Measurements from ENCODE around the gene M6PR. TPM values are rescaled to one million over a fixed set of nuclear protein-coding genes. Genes with fewer than 3 reads are reported as not detected.

The M6PR gene
- 140 to 171 TPM (median 145 TPM) in 5 replicates for total RNA-seq (2022; extraction: Qiagen RNA extraction)

GRCh38 chr12:8949342-8950220 lies at the start of gene M6PR:
Gene M6PR (minus strand): TSS chr12:8949645. CDS start chr12:8946404, 3,241 bp downstream.

GRCh38 chr12:8989413-8989812 lies 40.0 kb upstream of the M6PR start, which contains the start of gene KLRG1:
Gene KLRG1 (plus strand): TSS chr12:8989546. CDS start chr12:8989636, 90 bp downstream.

GRCh38 chr12:8914033-8914715 lies 35.3 kb downstream of the M6PR start, which contains the start of gene PHC1:
Gene PHC1 (plus strand): TSS chr12:8914509. CDS start chr12:8917678, 3,169 bp downstream.

Other genes starting within 250 kb of the M6PR start
- not detected in 5 replicates for gene A2ML1, start 127.0 kb downstream of the M6PR start, total RNA-seq (2022; extraction: Qiagen RNA extraction)
- 7.2 to 10.4 TPM (median 9.9 TPM) in 5 replicates for gene PHC1, start 35.1 kb downstream of the M6PR start, total RNA-seq (2022; extraction: Qiagen RNA extraction)
- 1.1 to 2.5 TPM (median 1.2 TPM) in 5 replicates for gene KLRG1, start 39.9 kb upstream of the M6PR start, total RNA-seq (2022; extraction: Qiagen RNA extraction)
- 0.13 to 0.29 TPM (median 0.14 TPM) in 4 of 5 replicates, not detected in the other for gene A2M, start 166.3 kb upstream of the M6PR start, total RNA-seq (2022; extraction: Qiagen RNA extraction)